ENCODE measurements around the gene REG4.

The REG4 gene

DNA sequence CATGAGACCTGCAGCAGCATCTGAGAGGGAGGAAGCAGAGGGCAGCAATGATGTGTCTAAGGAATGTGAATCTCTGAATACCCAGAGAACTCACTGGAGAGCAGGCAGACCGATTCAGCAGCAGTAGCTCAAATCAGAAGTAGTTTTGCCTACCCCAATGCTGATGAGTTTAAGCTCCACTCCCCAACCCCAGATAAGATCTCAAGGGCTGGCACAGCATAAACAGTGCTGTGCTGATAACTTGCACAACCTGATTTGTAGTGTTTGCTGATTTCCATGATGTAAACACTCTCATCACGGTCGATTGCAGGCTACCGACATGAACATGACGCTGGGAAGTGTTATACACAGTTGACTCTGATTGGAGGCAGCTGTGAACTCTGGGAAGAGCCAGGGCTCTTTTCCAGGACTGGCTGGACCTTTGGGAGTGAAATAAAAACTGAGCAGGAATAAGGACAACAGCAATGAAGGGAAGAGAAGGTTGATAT is 31.3 kb downstream of the REG4 start:
- DNase-seq (ENCODE audit: low read depth): no peak

GRCh38 chr1:119778886-119779560 is 32.2 kb downstream of the REG4 start:
- DNase-seq (ENCODE audit: low read depth): no peak

DNA sequence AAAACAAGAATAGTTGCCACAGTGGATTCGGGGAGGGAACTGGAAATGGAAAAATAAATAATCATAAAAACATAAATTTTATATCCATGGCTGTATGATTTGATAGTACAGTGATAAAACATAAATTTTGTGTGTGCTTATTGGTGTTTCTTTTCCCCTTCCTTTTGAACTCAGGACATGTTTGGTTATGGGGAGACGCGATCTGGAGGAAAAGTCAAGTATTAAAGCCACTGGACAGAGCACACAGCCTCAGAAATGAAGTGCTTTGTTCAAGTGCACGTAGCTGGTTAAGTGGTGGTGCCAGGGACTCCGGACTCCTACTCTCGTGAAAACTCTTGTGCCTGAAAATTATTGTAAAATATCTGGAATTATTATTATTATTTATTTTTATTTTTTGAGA is 32.9 kb downstream of the REG4 start:
- DNase-seq (ENCODE audit: low read depth): no peak

DNA sequence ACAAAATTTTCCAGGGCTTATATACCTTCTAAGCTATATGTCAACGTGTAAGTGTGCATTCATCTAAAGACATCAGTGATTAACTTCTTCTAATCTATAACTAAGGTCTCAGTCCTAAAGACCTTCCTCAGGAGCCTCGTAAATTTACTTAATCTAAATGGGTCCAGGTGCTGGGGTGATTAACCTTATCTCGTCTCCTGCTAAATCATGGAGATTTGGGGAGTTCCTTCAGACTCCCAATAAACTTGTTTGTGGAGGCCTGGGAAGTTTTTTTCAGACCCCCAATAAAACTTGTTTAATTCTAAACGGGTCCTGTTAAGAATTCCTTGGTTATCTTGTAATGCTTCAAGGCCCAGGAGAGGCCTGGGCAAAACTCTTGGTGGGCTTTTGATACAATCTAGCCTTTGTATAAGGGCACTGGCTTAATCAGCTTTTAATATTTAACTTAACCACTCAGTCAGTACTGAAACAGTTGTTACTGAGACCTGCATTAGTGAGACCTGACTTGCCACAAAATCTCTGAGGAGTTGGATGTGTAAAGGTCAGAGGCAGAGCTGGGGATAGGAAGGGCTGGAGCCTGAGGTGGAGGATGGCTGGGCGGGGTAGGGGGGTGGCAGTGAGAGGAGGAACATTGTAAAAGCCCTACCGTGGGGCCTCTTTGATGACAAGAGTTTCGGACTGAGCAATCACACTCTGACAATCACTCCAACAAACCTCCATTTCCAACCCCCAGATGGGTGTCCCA is 36.3 kb downstream of the REG4 start:
- no peak for DNase-seq (ENCODE audit: low read depth)

GRCh38 chr1:119773711-119774241 is 37.5 kb downstream of the REG4 start:
- DNase-seq (ENCODE audit: low read depth): no peak

DNA sequence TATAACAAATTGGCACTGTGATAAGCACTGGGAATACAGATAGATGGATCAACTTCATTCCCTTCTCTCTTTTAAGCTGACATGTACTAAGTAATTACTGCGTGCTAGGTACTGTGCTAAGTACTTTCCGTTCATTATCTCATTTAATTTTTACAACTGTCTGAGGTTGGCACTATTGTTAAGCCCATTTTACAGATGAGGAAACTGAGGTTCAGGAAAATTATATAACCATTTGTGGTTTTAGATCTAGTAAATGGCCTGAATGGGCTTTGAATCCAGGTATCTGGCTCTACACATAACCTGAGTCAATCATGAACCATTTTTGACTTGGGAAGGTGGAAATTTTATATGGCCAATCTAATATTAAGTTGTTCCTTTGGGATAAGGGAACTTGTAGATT is 39.0 kb downstream of the REG4 start:
- DNase-seq (ENCODE audit: low read depth): no peak

- DNase-seq (ENCODE audit: low read depth): no peak
Measured at GRCh38 chr1:119771770-119772169, 39.5 kb downstream of the REG4 start.

DNA sequence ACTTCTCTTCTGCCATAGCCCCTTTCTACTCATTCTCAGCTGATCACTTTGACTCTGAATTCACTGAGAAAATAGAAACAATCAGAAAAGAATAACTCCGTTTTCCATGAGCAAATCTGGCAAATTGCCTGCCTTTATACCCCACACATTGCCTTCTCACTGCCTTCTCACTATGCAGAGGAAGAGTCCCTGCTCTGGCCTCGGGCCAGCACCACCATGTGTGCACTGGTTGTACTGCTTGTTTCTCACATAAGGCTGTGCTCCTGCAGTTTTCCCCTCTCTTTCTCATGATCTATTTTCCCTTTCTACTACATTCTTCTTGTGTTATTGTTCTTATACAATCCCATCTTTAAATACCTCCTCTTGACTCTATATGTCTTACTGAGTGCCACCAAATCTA is 40.2 kb downstream of the REG4 start:
- no peak for DNase-seq (ENCODE audit: low read depth)

- no peak for DNase-seq (ENCODE audit: low read depth)
Measured at GRCh38 chr1:119768778-119769177, 42.5 kb downstream of the REG4 start, which contains the start of gene HMGCS2. Gene HMGCS2, minus strand, starts transcription at chr1:119768905. Its CDS starts 61 bp downstream, at chr1:119768844.

DNA sequence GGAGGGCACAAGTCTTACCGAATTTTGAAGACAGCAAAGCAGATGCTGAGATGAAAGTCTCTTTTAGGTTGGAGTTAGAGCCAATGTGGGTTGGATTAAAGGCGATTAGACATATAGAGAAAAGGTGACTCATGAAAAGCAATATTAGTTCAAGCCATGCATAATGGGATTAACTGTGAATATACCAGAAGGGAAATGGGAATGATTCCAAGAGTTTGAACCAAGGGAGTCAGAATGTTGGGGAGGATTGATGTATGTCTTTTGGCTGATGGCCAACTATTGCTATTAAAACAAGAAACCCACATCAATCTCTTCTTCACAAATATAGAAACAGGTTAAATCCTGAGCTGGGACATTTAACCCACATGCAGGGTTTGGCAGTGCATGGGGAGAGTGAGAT is 43.8 kb downstream of the REG4 start:
- DNase-seq (ENCODE audit: low read depth): no peak

GRCh38 chr1:119766374-119766794 is 44.9 kb downstream of the REG4 start:
- no peak for DNase-seq (ENCODE audit: low read depth)

DNA sequence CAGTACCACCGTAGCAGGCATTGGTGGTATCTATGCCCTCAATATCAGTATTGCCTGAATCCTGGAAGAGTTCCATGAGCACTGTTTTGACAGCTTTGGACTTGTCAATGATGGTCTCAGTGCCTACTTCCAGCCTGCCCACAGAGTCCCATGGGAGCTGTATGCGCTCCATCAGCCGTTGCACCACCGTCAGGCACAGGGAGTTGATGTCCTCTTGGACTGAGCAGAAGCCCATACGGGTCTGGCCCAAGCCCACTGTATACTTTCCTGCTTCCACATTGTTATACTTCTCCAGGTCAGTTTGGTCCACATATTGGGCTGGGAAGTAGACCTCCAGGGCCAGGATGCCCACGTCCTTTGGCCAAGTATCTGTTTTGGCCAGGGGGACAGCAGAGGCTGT is 47.0 kb downstream of the REG4 start:
- no peak for DNase-seq (ENCODE audit: low read depth)

DNA sequence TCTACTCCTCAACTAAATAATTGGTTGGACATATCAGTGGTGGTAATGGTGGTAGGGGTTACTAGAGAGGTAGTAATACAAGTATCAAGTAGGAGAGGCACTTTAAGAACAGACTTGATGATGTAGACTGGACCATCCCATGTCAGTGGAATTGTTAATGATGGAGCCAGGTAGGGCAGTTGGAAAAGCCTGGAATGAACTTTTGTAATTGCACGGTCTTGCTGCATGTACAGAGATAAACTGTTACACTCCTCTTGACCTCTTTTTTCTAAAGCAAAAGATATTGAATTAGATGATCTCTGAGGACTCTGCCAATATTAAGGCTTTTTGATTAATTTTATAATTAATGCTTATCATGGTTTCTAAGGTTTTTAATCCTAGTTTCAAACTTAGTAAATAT is 48.3 kb downstream of the REG4 start:
- DNase-seq (ENCODE audit: low read depth): no peak

DNA sequence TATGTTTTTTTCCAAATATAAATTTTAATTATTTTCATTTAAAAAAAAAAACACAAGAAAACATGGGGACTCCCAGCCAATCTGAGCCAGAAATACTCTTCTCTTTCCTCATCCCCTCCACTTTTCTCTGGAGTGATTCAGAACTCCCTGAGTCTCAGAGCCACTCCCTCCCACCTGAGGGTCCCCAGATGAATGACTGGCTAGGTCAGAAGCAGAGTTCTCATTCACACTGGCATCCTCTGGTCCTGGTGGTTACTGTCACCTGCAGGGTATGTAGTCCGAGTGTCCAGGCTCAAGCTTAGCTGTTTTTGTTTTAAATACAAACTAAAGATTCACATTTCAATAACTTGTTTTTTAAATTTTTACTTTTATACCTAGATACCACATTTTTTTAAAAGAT is 48.9 kb downstream of the REG4 start:
- DNase-seq (ENCODE audit: low read depth): no peak

GRCh38 chr1:119758584-119758983 is 52.7 kb downstream of the REG4 start:
- DNase-seq (ENCODE audit: low read depth): no peak

DNA sequence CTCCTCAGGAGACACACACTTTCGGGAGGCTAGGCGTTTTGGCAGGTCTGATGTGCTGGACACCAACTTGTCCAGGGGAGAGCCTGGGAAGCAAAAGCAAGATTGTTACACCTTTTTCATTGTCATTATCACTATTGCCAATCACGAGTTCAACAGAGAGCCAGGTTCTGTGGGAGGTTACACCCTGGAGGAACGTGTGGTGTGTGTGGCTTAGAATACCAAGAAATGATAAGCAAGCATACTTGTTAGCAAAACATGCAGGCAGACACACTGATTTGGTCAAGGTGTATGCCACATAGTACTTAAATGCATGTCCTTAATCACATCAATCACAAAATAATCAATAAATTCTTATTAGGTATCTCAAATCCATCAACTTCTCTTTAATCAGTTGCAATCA is 58.7 kb downstream of the REG4 start:
- no peak for DNase-seq (ENCODE audit: low read depth)

GRCh38 chr1:119748040-119748439 is 63.2 kb downstream of the REG4 start:
- no peak for DNase-seq (ENCODE audit: low read depth)

DNA sequence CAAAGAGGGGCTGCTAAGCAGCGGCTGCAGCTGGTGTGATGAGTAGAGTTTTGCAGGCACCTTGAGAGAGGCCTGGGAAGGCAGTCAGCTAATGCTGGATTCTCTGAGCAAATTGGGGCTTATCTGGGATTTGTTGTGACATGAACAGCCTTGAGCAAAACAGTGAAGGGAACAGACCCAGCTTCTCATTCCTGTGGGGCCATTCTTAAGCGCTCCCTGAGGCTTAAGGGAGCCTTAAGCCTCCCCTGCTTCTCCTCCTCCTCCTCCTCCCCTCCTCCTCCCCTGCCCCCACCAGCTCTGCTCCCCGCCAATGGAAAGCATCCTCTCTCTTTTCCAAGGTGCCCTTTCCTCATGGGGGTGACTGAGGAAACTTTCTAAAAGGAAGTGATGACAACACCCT is 63.8 kb downstream of the REG4 start:
- no peak for DNase-seq (ENCODE audit: low read depth)

GRCh38 chr1:119745034-119745433 is 66.2 kb downstream of the REG4 start:
- no peak for DNase-seq (ENCODE audit: low read depth)

GRCh38 chr1:119744598-119744942 is 66.7 kb downstream of the REG4 start:
- no peak for DNase-seq (ENCODE audit: low read depth)
